GM12872 (cell line): ENCODE measurements around the gene SBF2.

Experiments used
- TF ChIP-seq, protein P1 (sequence below): IDR thresholded peaks from 3 replicates; pipeline ENCODE4 v1.5.1; 2011; ENCODE audit warnings: low read depth, mild to moderate bottlenecking, low read length, moderate library complexity; ENCODE audit not compliant: insufficient read depth

The SBF2 gene

DNA sequence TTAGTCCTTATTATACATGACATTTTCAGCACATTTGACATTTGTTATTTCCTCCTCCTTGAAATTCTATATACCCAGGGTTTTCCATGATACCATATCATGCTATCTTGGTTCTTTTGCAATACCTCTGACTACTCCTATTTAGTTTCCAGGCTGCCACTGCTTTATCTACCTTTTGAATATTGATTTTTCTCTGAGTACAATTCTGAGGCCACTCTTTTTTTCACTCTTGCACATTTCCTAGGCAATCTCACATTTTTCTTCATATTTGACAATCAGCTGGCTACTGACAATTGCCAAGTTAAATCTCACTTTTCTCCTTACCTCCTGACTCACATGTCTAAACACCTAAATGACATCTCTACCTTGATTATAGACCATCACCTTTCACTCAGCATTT lies 11.9 kb downstream of the SBF2 start:
- TF ChIP-seq, protein P1, sequence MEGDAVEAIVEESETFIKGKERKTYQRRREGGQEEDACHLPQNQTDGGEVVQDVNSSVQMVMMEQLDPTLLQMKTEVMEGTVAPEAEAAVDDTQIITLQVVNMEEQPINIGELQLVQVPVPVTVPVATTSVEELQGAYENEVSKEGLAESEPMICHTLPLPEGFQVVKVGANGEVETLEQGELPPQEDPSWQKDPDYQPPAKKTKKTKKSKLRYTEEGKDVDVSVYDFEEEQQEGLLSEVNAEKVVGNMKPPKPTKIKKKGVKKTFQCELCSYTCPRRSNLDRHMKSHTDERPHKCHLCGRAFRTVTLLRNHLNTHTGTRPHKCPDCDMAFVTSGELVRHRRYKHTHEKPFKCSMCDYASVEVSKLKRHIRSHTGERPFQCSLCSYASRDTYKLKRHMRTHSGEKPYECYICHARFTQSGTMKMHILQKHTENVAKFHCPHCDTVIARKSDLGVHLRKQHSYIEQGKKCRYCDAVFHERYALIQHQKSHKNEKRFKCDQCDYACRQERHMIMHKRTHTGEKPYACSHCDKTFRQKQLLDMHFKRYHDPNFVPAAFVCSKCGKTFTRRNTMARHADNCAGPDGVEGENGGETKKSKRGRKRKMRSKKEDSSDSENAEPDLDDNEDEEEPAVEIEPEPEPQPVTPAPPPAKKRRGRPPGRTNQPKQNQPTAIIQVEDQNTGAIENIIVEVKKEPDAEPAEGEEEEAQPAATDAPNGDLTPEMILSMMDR, result no peak

DNA sequence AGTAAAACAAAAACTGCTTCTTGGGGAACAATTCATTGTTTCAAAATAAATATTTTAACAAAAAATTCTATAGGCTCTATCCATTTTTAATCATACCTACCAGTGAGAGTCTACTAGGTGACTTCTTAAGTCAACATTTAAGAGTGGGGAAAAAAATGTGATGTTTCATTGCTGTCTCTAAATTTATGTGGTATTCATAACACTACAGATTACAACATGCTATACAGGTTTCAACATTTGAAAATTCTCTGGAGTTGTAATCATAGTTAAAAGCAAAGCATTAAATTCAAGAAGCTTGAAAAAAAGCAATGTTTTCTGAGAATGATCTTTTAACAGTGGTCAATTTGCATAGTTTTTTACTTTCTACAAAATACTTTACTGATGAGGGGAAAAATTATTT lies 18.3 kb downstream of the SBF2 start:
- TF ChIP-seq, protein P1, result no peak

DNA sequence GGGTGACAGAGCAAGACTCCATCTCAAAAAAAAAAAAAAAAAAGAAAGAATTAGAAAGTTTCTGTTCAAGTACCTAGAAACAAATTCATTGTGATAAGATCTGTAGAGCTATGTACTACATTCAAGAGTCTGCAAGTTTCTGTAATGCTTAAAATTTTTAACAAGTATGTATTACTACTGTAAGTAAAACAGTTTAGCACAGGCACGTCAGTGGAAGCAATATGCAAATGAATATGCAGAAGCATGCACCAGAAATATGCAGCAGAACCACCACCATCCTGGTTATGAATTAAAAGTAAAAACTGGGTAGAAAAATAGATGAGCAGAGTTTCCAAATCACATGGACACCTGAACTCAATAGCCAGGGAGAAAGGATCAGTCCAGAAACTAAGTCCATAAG lies 19.3 kb downstream of the SBF2 start:
- TF ChIP-seq, protein P1, result no peak

DNA sequence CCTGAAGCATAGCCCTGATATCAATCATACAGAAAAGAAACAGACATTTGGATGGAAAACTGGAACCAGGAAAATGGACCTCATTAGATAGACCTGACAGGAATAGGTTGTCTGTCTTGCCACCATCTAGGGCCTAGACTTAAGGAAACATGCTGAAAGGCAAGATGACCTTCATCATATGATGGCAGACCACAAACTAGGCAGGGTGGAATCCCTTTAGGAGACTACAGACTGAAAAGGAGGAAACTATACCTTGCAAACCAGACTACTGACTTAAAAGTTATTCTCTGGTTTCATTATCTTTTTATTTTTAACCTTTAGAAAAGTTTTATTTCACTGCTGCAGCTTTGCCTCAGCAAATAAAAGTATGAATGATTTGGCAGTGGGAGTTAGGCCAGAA lies 20.3 kb downstream of the SBF2 start:
- TF ChIP-seq, protein P1, result no peak

DNA sequence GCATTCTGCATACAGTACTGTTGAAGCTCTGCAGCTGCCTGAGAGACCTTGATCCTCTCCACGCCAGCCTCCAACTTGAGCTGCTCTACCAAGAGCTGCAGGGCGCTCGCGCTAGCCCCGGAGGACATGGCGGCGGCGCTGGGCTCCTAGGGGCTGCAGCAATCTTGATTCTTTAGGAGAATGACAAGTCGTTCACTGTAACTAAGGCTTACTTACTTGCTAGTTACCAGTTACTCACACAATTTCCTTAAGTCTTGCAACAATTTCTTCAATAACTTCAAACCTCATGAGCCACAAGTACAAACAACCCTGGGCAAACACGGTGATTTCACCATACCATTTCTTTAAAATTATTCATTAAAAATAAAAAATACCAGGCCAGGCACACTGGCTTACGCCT lies 21.9 kb downstream of the SBF2 start:
- TF ChIP-seq, protein P1, result no peak

DNA sequence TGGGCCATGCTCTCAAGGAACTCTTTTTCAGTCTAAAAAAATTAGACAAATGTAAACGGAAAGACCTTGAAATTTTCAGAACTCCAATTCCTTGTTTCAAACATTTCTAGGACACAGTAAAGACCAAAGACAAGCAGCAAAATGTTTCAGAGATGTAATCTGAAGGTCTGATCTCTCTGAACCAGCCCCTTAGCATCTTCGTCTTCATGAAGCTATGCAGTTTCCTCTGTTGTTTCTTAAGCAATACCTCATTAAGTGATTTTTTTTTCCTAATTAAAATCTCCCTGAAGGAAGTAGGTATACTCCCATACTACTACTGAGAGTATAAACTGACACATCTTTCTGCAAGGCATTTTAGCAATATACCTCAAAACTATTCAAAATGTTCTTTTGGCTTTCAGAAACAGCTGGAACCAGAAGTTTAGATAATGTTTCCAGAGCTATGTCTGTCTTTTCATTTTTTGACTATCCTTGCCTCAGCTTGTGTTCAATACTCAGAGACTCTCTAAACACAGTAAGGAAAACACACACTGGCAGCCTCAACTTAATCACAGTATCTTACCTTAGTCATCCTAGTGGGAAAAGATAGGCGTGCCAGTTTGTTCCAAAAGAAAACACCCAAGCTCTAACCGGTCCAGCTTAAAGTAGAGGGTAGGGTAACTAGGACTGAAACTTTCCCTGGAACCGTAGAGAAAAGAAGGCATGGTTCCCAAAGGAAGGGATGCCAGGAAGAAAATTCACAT lies 25.1 kb downstream of the SBF2 start:
- TF ChIP-seq, protein P1, result no peak

DNA sequence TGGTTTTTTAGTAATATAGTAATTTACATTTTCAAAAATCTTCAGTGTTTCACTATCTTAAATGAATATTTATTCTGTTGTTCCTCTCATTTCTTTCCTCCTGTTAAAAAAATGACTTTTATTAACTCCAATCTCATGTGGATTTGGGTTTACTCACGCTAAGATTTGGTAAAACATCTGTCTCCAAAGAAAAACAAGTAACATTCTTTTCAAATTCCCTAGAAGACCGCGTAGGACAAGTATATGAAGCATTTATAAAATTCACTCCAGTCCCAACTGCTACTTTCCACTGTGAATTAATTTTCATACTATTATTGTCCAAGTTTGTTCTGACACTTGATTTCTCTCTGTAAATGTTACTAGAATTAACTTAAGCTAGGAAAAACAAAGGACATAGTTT lies 26.2 kb downstream of the SBF2 start:
- TF ChIP-seq, protein P1, result no peak
